Right atrium auricular region (tissue), 2 donors: ENCODE data around the gene EEF1A2. TPM values are rescaled to one million over a fixed set of nuclear protein-coding genes. Genes with fewer than 3 reads are reported as not detected.
A peak's percentile ranks its signal among the peaks of the same experiment; 100 is the strongest.

ENCODE experiments used
- DNase-seq: peaks from one replicate; pipeline ENCODE4 v3.0.0-alpha.2; 2019; ENCODE audit warnings: low spot score
- H3K27ac ChIP-seq, 2 donors: fragments of 200-600 bp; sonication (generic); 1 replicate in 1 of 2; 2 replicates in 1 of 2; pipeline ENCODE4 v1.5.1; 2016 to 2019
- H3K27me3 ChIP-seq, 2 donors: fragments of 200-600 bp; sonication (generic); one replicate each; pipeline versions ENCODE4 v1.5.1 to v1.6.0; 2017 to 2019
- H3K36me3 ChIP-seq: fragments of 200-600 bp; sonication (generic); one replicate; pipeline ENCODE4 v1.5.1; 2016
- H3K4me1 ChIP-seq, 2 donors: fragments of 200-600 bp; sonication (generic); one replicate each; pipeline versions ENCODE4 v1.5.1 to v1.6.0; 2017 to 2019
- H3K4me3 ChIP-seq, 2 donors: fragments of 200-600 bp; sonication (generic); 1 replicate in 1 of 2; 2 replicates in 1 of 2; pipeline ENCODE4 v1.5.1; 2017 to 2019; ENCODE audit warnings: mild to moderate bottlenecking in 1 of 2, moderate library complexity in 1 of 2
- H3K9me3 ChIP-seq, 2 donors: fragments of 200-600 bp; sonication (generic); one replicate each; pipeline ENCODE4 v1.5.1; 2019
- CTCF ChIP-seq, 2 donors: fragments of 200-600 bp; sonication (generic); IDR thresholded peaks; one replicate each; pipeline ENCODE4 v1.5.1; 2019; ENCODE audit warnings: antibody characterized with exemption in 2 of 2
- total RNA-seq, 2 donors: library from RNA; depleted of rRNA; stranded (reverse); fragments of >200 nt; gene quantifications; one replicate each; pipeline ENCODE4 v1.1.0, GENCODE V29; 2016

The EEF1A2 gene
- total RNA-seq, result 100 to 1,000 TPM; 797 to 886 TPM

DNA sequence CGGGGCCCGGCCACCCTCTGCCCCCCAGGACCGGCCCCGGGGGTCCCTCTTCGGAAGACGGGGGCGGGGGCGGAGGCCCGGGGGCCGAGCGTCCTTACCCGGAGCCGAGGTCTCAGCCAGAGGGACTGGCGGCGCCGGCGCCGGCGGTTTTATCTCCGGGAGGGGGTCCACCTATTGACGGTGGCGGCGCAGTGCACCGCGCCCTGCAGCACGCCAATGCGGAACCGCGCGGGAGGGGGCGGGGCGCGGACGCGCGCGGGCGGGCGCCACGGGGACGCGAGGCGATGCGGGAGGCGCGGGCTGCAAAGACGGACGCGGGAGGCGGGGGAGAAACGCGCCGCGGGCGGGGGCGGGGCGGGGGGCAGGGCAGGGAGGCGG lies at the start of gene EEF1A2:
EEF1A2 (minus strand) TSS at position 124 of the 378 bp plus-strand sequence. CDS start 1,320 bp downstream, outside the sequence.
- peaks cover 19% of the 10 kb centered on the region for H3K36me3 ChIP-seq
- no peaks in the 10 kb centered on the region for H3K9me3 ChIP-seq
- H3K27me3 ChIP-seq, result peaks cover 0 to 13% of the 10 kb centered on the region in 2 donors
- DNase-seq, result no peak
- TF ChIP-seq CTCF (IDR thresholded peaks at IDR 0.05), result peak; percentile 12 to 28
- peak within 1 kb of the TSS; percentile 56 to 60 for H3K4me3 ChIP-seq
- H3K4me1 ChIP-seq, result peaks cover 0 to 63% of the 10 kb centered on the region in 2 donors
- H3K27ac ChIP-seq, result peak within 1 kb of the TSS; percentile 92 to 97

GRCh38 chr20:63548542-63548941 lies 49.7 kb upstream of the EEF1A2 start:
- Histone ChIP-seq H3K36me3 (no peaks in the 10 kb centered on the region), H3K4me1 (peaks cover 0 to 8% of the 10 kb centered on the region in 2 donors), H3K9me3 (no peaks in the 10 kb centered on the region), H3K4me3 (no peak overlapping the region), H3K27ac (no peak overlapping the region), H3K27me3 (no peaks in the 10 kb centered on the region)
- no peak for DNase-seq
- TF ChIP-seq CTCF (IDR thresholded peaks at IDR 0.05), result no peak

DNA sequence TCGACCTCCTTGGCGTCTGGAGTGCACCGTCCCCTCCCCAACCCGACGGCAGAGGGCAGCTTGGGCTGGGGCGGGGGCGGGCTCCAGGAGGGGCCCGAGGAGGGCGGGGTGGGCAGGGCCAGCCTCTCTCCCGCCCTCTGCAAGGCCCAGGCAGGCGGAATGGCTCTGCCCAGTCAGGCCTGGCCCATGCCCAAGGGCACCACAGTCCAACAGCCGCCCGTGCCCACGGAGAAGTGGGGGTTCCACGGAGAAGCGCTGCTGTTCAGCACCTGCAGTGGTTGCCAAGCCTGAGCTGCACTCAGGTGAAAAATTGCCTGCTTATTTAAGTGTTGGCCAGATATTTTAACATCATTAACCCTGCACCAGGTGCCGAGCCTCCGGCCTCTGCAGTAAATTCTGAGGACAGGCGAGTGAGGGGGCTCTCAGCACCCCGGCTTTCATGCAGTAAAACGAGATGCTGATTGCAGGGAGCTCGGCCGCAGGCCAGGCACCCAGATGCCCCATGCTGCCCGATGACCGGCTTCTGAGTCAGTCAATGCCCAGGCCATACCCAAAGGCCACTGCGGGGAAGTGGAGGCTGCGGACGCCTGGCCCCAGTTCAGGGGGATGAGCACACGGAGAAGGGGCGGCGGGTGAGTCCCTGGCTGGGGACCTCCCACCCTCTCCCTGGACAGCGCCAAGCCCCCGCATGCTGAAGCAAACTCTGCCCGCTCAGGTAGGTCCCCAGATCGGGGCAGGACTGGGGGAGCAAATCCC lies 49.0 kb upstream of the EEF1A2 start, which contains the start of gene SRMS:
SRMS (minus strand) TSS at position 25 of the 756 bp plus-strand sequence. CDS start 286 bp downstream, outside the sequence.
- no peak within 1 kb of the TSS for H3K4me3 ChIP-seq
- H3K4me1 ChIP-seq, result peaks cover 0 to 1% of the 10 kb centered on the region in 2 donors
- H3K27ac ChIP-seq, result no peak within 1 kb of the TSS
- H3K36me3 ChIP-seq, result no peaks in the 10 kb centered on the region
- H3K27me3 ChIP-seq, result no peaks in the 10 kb centered on the region
- no peak for TF ChIP-seq CTCF (IDR thresholded peaks at IDR 0.05)
- no peak for DNase-seq
- H3K9me3 ChIP-seq, result no peaks in the 10 kb centered on the region

GRCh38 chr20:63546956-63547724 lies 48.3 kb upstream of the EEF1A2 start:
- Histone ChIP-seq H3K4me3 (no peak overlapping the region), H3K27me3 (no peaks in the 10 kb centered on the region), H3K36me3 (no peaks in the 10 kb centered on the region), H3K4me1 (no peaks in the 10 kb centered on the region), H3K27ac (no peak overlapping the region), H3K9me3 (no peaks in the 10 kb centered on the region)
- no peak for TF ChIP-seq CTCF (IDR thresholded peaks at IDR 0.05)
- DNase-seq, result no peak

- H3K27me3 ChIP-seq, result no peaks in the 10 kb centered on the region
- TF ChIP-seq CTCF (IDR thresholded peaks at IDR 0.05), result no peak
- no peak overlapping the region for H3K4me3 ChIP-seq
- H3K27ac ChIP-seq, result no peak overlapping the region
- no peaks in the 10 kb centered on the region for H3K36me3 ChIP-seq
- no peaks in the 10 kb centered on the region for H3K4me1 ChIP-seq
- DNase-seq, result no peak
- no peaks in the 10 kb centered on the region for H3K9me3 ChIP-seq
These were observed 47.5 kb upstream of the EEF1A2 start for GRCh38 chr20:63546256-63546955.
